ENCODE measurements around the gene ADRA2B. TPM values are rescaled to one million over a fixed set of nuclear protein-coding genes. Genes with fewer than 3 reads are reported as not detected.
"Not testable (repeated sequence)": the region's sequence is repeated elsewhere in the genome, so short reads cannot be mapped to it uniquely, and the experiment has no call there.

ADRA2B gene
- total RNA-seq, 1 donor from 2014 or later = 0.32 TPM

- H3K36me3 ChIP-seq; DNase-seq; intact Hi-C loops (cut with DNase I); H3K27ac ChIP-seq; H3K27me3 ChIP-seq (ENCODE audit: low read depth); H3K9me3 ChIP-seq; H3K4me1 ChIP-seq; H3K4me3 ChIP-seq: not testable (repeated sequence)
- TF ChIP-seq, protein P1, sequence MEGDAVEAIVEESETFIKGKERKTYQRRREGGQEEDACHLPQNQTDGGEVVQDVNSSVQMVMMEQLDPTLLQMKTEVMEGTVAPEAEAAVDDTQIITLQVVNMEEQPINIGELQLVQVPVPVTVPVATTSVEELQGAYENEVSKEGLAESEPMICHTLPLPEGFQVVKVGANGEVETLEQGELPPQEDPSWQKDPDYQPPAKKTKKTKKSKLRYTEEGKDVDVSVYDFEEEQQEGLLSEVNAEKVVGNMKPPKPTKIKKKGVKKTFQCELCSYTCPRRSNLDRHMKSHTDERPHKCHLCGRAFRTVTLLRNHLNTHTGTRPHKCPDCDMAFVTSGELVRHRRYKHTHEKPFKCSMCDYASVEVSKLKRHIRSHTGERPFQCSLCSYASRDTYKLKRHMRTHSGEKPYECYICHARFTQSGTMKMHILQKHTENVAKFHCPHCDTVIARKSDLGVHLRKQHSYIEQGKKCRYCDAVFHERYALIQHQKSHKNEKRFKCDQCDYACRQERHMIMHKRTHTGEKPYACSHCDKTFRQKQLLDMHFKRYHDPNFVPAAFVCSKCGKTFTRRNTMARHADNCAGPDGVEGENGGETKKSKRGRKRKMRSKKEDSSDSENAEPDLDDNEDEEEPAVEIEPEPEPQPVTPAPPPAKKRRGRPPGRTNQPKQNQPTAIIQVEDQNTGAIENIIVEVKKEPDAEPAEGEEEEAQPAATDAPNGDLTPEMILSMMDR (IDR thresholded peaks at IDR 0.05) = peak; percentile 40
- ATAC-seq = peak; percentile 68 to 72
These were observed 53.1 kb downstream of the ADRA2B start for GRCh38 chr2:96063116-96063899.

Other genes with a start within 250 kb of the ADRA2B start
- 22.2 TPM for gene ANKRD36C, start 124.7 kb downstream of the ADRA2B start, total RNA-seq
- gene GPAT2, start 81.7 kb downstream of the ADRA2B start, total RNA-seq = 4.3 TPM
- gene ASTL, start 21.9 kb upstream of the ADRA2B start, total RNA-seq = not detected
- 5.5 TPM for gene DUSP2, start 28.9 kb upstream of the ADRA2B start, total RNA-seq
- gene STARD7, start 92.3 kb upstream of the ADRA2B start, total RNA-seq = 147 TPM
- 77.4 TPM for gene TMEM127, start 149.4 kb upstream of the ADRA2B start, total RNA-seq
- gene CIAO1, start 149.7 kb upstream of the ADRA2B start, total RNA-seq = 62.3 TPM
- gene SNRNP200, start 189.0 kb upstream of the ADRA2B start, total RNA-seq = 95.3 TPM
- gene ITPRIPL1, start 208.7 kb upstream of the ADRA2B start, total RNA-seq = 1.9 TPM
- 1.2 TPM for gene NCAPH, start 219.2 kb upstream of the ADRA2B start, total RNA-seq

Measured in lower lobe of right lung (tissue), 2 donors.